T-helper 17 cell (primary cell): ENCODE results near the gene RAB3IL1. TPM values are rescaled to one million over a fixed set of nuclear protein-coding genes. Genes with fewer than 3 reads are reported as not detected.
"Not testable (repeated sequence)": the region's sequence is repeated elsewhere in the genome, so short reads cannot be mapped to it uniquely, and the experiment has no call there.

Source experiments
- ATAC-seq: fragments of 150-1000 bp; cut with Tn5 transposase; 2 replicates; pipeline ENCODE4 v1.10.0; 2021; ENCODE audit warnings: mild to moderate bottlenecking, moderate library complexity
- DNase-seq, 3 donors: peaks; one replicate each; pipeline versions ENCODE4 v3.0.0 to v3.0.0-alpha.2; 2020 to 2021
- H3K9me3 ChIP-seq: one replicate; pipeline ENCODE4 v1.7.0; 2013; ENCODE audit warnings: low read length, mild to moderate bottlenecking; ENCODE audit not compliant: control insufficient read depth, poor library complexity, severe bottlenecking
- H3K27ac Mint-ChIP-seq: one replicate; pipeline ENCODE4 v1.8.0; 2022; ENCODE audit warnings: mild to moderate bottlenecking, moderate library complexity, mixed read lengths
- H3K27me3 Mint-ChIP-seq: one replicate; pipeline ENCODE4 v1.8.0; 2022; ENCODE audit warnings: mixed read lengths
- H3K36me3 Mint-ChIP-seq: one replicate; pipeline ENCODE4 v1.8.0; 2022; ENCODE audit warnings: low read depth, mixed read lengths
- H3K4me1 Mint-ChIP-seq: one replicate; pipeline ENCODE4 v1.8.0; 2022; ENCODE audit warnings: mild to moderate bottlenecking, mixed read lengths
- H3K4me3 Mint-ChIP-seq: one replicate; pipeline ENCODE4 v1.8.0; 2022; ENCODE audit warnings: mild to moderate bottlenecking, moderate library complexity, mixed read lengths
- total RNA-seq, 4 donors: library from RNA in 2 of 4; stranded (reverse) in 2 of 4; gene quantifications; one replicate each; pipeline ENCODE4 v1.2.3 and lab custom pipeline; 2022 to 2026

The RAB3IL1 gene
- total RNA-seq, 2 donors from 2014 or later: not detected

DNA sequence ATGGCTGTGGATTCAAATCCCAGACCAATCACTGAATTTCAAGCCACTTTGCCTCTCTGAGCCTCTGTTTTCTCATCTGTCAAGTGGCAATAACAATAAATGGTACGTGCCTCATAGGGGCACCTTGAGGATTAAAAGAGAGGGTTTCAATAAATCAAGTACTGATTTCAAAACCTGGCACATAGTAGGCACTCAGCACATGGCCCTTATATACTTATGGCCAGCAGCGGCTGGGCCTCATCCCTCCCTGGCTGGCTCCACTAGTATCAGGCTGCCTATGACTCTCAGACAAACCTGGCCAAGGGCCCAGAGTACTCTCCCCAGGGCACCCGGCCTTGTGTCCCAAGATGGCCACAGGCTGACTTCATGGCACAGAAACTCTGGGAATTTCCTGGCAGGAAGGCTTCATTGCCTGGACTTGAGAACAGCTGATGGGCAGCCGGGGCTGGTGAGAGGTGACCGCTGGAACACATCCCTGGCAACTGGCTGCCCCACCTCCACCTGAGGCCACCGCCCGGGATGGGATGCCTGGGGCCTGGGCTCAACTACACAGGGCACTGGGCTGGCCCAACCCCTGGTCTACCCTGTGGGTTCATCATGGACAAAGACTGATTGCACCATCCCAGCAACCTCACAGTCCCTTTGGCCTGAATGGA, 29.4 kb downstream of the RAB3IL1 start:
- Mint-ChIP-seq H3K27me3 (no peaks in the 10 kb centered on the region), H3K4me3 (no peak overlapping the region)

GRCh38 chr11:61886643-61887042, 30.7 kb downstream of the RAB3IL1 start:
- ATAC-seq (no peak), DNase-seq (no peak)
- H3K4me3 Mint-ChIP-seq: no peak overlapping the region
- no peak overlapping the region for H3K27ac Mint-ChIP-seq
- no peaks in the 10 kb centered on the region for H3K36me3 Mint-ChIP-seq
- H3K4me1 Mint-ChIP-seq: peaks cover 4% of the 10 kb centered on the region
- H3K9me3 ChIP-seq: no peaks in the 10 kb centered on the region
- H3K27me3 Mint-ChIP-seq: no peaks in the 10 kb centered on the region

More for the DNA sequence above, 29.4 kb downstream of the RAB3IL1 start:
- no peak for ATAC-seq
- no peaks in the 10 kb centered on the region for H3K9me3 ChIP-seq
- Mint-ChIP-seq H3K4me1 (peaks cover 4% of the 10 kb centered on the region), H3K27ac (no peak overlapping the region), H3K36me3 (no peaks in the 10 kb centered on the region)
- DNase-seq: no peak

DNA sequence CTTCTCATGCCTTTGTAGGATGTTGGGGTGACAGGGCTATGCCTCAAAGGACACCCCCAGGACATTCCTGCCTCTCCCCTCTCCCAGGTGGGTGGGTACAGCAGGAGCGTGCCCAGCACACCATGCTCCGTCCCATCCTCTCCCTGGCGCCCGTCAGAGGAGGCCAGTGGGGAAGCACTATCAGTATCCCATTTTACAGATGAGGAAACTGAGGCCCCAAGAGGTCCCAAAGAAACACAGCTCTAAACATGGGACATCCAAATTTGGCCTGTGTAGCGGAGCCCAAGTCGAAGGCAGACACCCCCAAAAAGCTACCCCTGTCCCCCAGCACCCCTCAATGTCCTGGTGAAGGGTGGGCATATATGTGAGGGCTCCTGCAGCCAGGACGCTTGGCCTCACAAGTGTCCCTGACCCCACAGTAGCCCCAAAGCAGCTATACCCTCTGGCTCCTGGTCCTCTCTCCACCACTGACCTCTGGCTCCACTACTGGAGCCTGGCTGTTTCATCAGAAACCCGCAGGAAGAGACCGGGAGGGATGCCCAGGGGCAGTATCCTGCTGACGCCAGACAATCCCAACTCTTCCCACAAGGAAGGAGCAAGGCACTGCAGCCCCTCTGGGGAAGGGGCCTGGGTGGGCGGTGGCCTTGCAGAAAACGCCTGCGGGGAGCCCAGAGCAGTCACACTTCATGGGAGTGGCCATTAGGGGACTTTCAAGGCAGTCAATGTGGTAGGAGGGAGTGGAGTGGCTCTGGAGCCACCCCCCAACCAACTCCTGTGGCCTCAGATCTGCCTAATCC, 31.4 kb downstream of the RAB3IL1 start:
- DNase-seq: no peak
- Mint-ChIP-seq H3K36me3 (no peaks in the 10 kb centered on the region), H3K27me3 (no peaks in the 10 kb centered on the region), H3K4me3 (no peak overlapping the region), H3K4me1 (peaks cover 4% of the 10 kb centered on the region), H3K27ac (no peak overlapping the region)
- no peaks in the 10 kb centered on the region for H3K9me3 ChIP-seq
- ATAC-seq: no peak

GRCh38 chr11:61885166-61885778, 32.1 kb downstream of the RAB3IL1 start:
- ATAC-seq: no peak
- Mint-ChIP-seq H3K27me3 (no peaks in the 10 kb centered on the region), H3K4me3 (no peak overlapping the region), H3K36me3 (no peaks in the 10 kb centered on the region), H3K4me1 (peaks cover 2% of the 10 kb centered on the region), H3K27ac (no peak overlapping the region)
- H3K9me3 ChIP-seq: no peaks in the 10 kb centered on the region
- DNase-seq: no peak

GRCh38 chr11:61883947-61884346, 33.4 kb downstream of the RAB3IL1 start:
- Mint-ChIP-seq H3K27me3 (no peaks in the 10 kb centered on the region), H3K4me3 (no peak overlapping the region), H3K4me1 (peaks cover 2% of the 10 kb centered on the region), H3K27ac (no peak overlapping the region), H3K36me3 (no peaks in the 10 kb centered on the region)
- DNase-seq (no peak), ATAC-seq (no peak)
- no peaks in the 10 kb centered on the region for H3K9me3 ChIP-seq

GRCh38 chr11:61883327-61883726, 34.0 kb downstream of the RAB3IL1 start:
- no peaks in the 10 kb centered on the region for H3K9me3 ChIP-seq
- Mint-ChIP-seq H3K27ac (no peak overlapping the region), H3K36me3 (no peaks in the 10 kb centered on the region), H3K4me3 (peak overlapping the region; percentile 7), H3K27me3 (no peaks in the 10 kb centered on the region), H3K4me1 (peaks cover 2% of the 10 kb centered on the region)
- no peak for ATAC-seq
- DNase-seq: no peak

- H3K27me3 Mint-ChIP-seq: no peaks in the 10 kb centered on the region
These were observed 34.5 kb downstream of the RAB3IL1 start for GRCh38 chr11:61882879-61883278.

DNA sequence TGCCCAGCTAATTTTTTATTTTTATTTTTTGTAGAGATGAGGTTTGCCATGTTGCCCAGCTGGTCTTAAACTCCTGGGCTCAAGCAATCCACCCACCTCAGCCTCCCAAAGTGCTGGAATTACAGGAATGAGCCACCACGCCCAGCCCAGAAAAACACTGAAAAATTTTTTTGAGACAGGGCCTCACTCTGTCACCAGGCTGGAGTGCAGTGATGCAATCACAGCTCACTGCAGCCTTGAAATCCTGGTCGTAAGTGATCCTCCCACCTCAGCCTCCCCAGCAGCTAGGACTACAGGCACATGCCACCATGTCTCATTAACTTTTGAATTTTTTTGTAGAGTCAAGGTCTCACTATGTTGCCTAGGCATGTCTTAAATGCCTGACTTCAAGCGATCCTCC, 35.1 kb downstream of the RAB3IL1 start:
- not testable (repeated sequence) for H3K4me3 Mint-ChIP-seq, H3K4me1 Mint-ChIP-seq, H3K27ac Mint-ChIP-seq, ATAC-seq, H3K9me3 ChIP-seq, DNase-seq, H3K27me3 Mint-ChIP-seq, H3K36me3 Mint-ChIP-seq

More at GRCh38 chr11:61882879-61883278, 34.5 kb downstream of the RAB3IL1 start:
- no peaks in the 10 kb centered on the region for H3K9me3 ChIP-seq
- DNase-seq: no peak
- H3K36me3 Mint-ChIP-seq: no peaks in the 10 kb centered on the region
- H3K4me1 Mint-ChIP-seq: peaks cover 2% of the 10 kb centered on the region
- H3K4me3 Mint-ChIP-seq: peak overlapping the region; percentile 7
- no peak for ATAC-seq
- H3K27ac Mint-ChIP-seq: no peak overlapping the region

- Mint-ChIP-seq H3K27ac (no peak overlapping the region), H3K27me3 (no peaks in the 10 kb centered on the region), H3K36me3 (no peaks in the 10 kb centered on the region), H3K4me1 (no peaks in the 10 kb centered on the region), H3K4me3 (no peak overlapping the region)
- DNase-seq: no peak
- H3K9me3 ChIP-seq: no peaks in the 10 kb centered on the region
- no peak for ATAC-seq
These were observed 36.0 kb downstream of the RAB3IL1 start for GRCh38 chr11:61881397-61881796.

- Mint-ChIP-seq H3K36me3 (no peaks in the 10 kb centered on the region), H3K27me3 (no peaks in the 10 kb centered on the region), H3K27ac (no peak overlapping the region), H3K4me3 (peak overlapping the region; percentile 25), H3K4me1 (no peaks in the 10 kb centered on the region)
- ATAC-seq: peak; percentile 12
- DNase-seq: no peak
- H3K9me3 ChIP-seq: no peaks in the 10 kb centered on the region
These were observed 36.9 kb downstream of the RAB3IL1 start for GRCh38 chr11:61880454-61880853.

- Mint-ChIP-seq H3K4me3 (no peak overlapping the region), H3K4me1 (no peaks in the 10 kb centered on the region), H3K27ac (no peak overlapping the region), H3K27me3 (no peaks in the 10 kb centered on the region), H3K36me3 (no peaks in the 10 kb centered on the region)
- DNase-seq (no peak), ATAC-seq (peak; percentile 27)
- no peaks in the 10 kb centered on the region for H3K9me3 ChIP-seq
These were observed 37.3 kb downstream of the RAB3IL1 start for GRCh38 chr11:61880031-61880430.

- no peaks in the 10 kb centered on the region for H3K9me3 ChIP-seq
- H3K27me3 Mint-ChIP-seq: no peaks in the 10 kb centered on the region
- ATAC-seq: no peak
- no peak overlapping the region for H3K4me3 Mint-ChIP-seq
- H3K4me1 Mint-ChIP-seq: no peaks in the 10 kb centered on the region
- no peak overlapping the region for H3K27ac Mint-ChIP-seq
- H3K36me3 Mint-ChIP-seq: no peaks in the 10 kb centered on the region
- no peak for DNase-seq
These were observed 38.2 kb downstream of the RAB3IL1 start for GRCh38 chr11:61879152-61879551.

GRCh38 chr11:61875698-61876097, 41.7 kb downstream of the RAB3IL1 start:
- no peak overlapping the region for H3K4me3 Mint-ChIP-seq
- ATAC-seq (no peak), DNase-seq (no peak)
- no peaks in the 10 kb centered on the region for H3K36me3 Mint-ChIP-seq
- H3K9me3 ChIP-seq: no peaks in the 10 kb centered on the region
- peaks cover 3% of the 10 kb centered on the region for H3K4me1 Mint-ChIP-seq
- no peak overlapping the region for H3K27ac Mint-ChIP-seq
- H3K27me3 Mint-ChIP-seq: no peaks in the 10 kb centered on the region
